Neural cell (in vitro differentiated cells): ENCODE data around the gene FAM131B. TPM values are rescaled to one million over a fixed set of nuclear protein-coding genes. Genes with fewer than 3 reads are reported as not detected.

Source experiments
- H2AFZ ChIP-seq: fragments of 200-600, 300-800 bp; sonication (generic), shearing (Covaris generic); 2 replicates; pipeline ENCODE4 v1.6.0; 2014; ENCODE audit warnings: low read depth, mild to moderate bottlenecking, antibody characterized with exemption, low read length, moderate library complexity
- H3F3A ChIP-seq: fragments of 200-600 bp; shearing (Covaris generic); 2 replicates; pipeline ENCODE4 v1.6.1; 2016; ENCODE audit warnings: mild to moderate bottlenecking, moderate library complexity, mixed read lengths, antibody characterized with exemption, low read length; ENCODE audit not compliant: insufficient read depth, poor library complexity, severe bottlenecking
- H3K27ac ChIP-seq: fragments of 200-600, 300-800 bp; sonication (generic), shearing (Covaris generic); 2 replicates; pipeline ENCODE4 v1.5.1; 2014; ENCODE audit warnings: mild to moderate bottlenecking, low read length, moderate library complexity
- H3K27me3 ChIP-seq: fragments of 300-800, 200-600 bp; sonication (generic), shearing (Covaris generic); 2 replicates; pipeline ENCODE4 v1.6.0; 2014; ENCODE audit warnings: mild to moderate bottlenecking, low read depth, low read length, moderate library complexity; ENCODE audit not compliant: insufficient read depth
- H3K36me3 ChIP-seq: fragments of 300-800, 200-600 bp; sonication (generic), shearing (Covaris generic); 2 replicates; pipeline ENCODE4 v1.5.1; 2014; ENCODE audit warnings: mild to moderate bottlenecking, antibody characterized with exemption, low read length, moderate library complexity; ENCODE audit not compliant: insufficient read depth
- H3K4me2 ChIP-seq: fragments of 300-800, 200-600 bp; sonication (generic), shearing (Covaris generic); 2 replicates; pipeline ENCODE4 v1.6.0; 2014; ENCODE audit warnings: mild to moderate bottlenecking, low read length
- H3K4me3 ChIP-seq: fragments of 300-800, 200-600 bp; sonication (generic), shearing (Covaris generic); 2 replicates; pipeline ENCODE4 v1.5.1; 2014; ENCODE audit warnings: mild to moderate bottlenecking, low read length, moderate library complexity
- H3K79me2 ChIP-seq: fragments of 200-600 bp; shearing (Covaris generic); replicated peaks from 2 replicates; pipeline ENCODE4 v1.6.0; 2014; ENCODE audit warnings: mild to moderate bottlenecking, low read length, moderate library complexity; ENCODE audit not compliant: insufficient read depth
- H3K9ac ChIP-seq: fragments of 300-800, 200-600 bp; sonication (generic), shearing (Covaris generic); 2 replicates; pipeline ENCODE4 v1.6.1; 2016; ENCODE audit warnings: mild to moderate bottlenecking, low read length, mixed read lengths
- H3K9me2 ChIP-seq: fragments of 200-600 bp; shearing (Covaris generic); 2 replicates; pipeline ENCODE4 v1.6.1; 2016; ENCODE audit warnings: mild to moderate bottlenecking, low read length, mixed read lengths; ENCODE audit not compliant: insufficient read depth
- H3K9me3 ChIP-seq: fragments of 200-600, 300-800 bp; sonication (generic), shearing (Covaris generic); 2 replicates; pipeline ENCODE4 v1.6.1; 2016; ENCODE audit warnings: mild to moderate bottlenecking, mixed run types, low read length, moderate library complexity, mixed read lengths
- H4K20me1 ChIP-seq: fragments of 200-600 bp; shearing (Covaris generic); 2 replicates; pipeline ENCODE4 v1.6.1; 2016; ENCODE audit warnings: mild to moderate bottlenecking, mixed run types; ENCODE audit not compliant: insufficient read depth
- EP300 ChIP-seq: fragments of 450-650 bp; conservative IDR thresholded peaks from 2 replicates; pipeline ENCODE4 v1.6.1; 2014; ENCODE audit warnings: antibody characterized with exemption, mild to moderate bottlenecking, moderate library complexity; ENCODE audit not compliant: poor library complexity, severe bottlenecking
- EZH2 ChIP-seq: fragments of 200-600, 300-800 bp; shearing (Covaris generic), sonication (generic); IDR thresholded peaks from 2 replicates; pipeline ENCODE4 v1.6.1; 2014; ENCODE audit warnings: antibody characterized with exemption, low read length, borderline replicate concordance, mild to moderate bottlenecking; ENCODE audit not compliant: insufficient read depth, poor library complexity, severe bottlenecking
- MXI1 ChIP-seq: fragments of 450-650 bp; conservative IDR thresholded peaks from 2 replicates; pipeline ENCODE4 v1.6.1; 2014; ENCODE audit warnings: antibody characterized with exemption, mild to moderate bottlenecking; ENCODE audit not compliant: poor library complexity, severe bottlenecking
- POLR2AphosphoS5 ChIP-seq: IDR thresholded peaks from 2 replicates; pipeline ENCODE4 v1.6.1; 2012
- RAD21 ChIP-seq: fragments of 450-650 bp; conservative IDR thresholded peaks from 2 replicates; pipeline ENCODE4 v1.6.1; 2014; ENCODE audit warnings: antibody characterized with exemption, mild to moderate bottlenecking, moderate library complexity
- SMC3 ChIP-seq: fragments of 450-650 bp; conservative IDR thresholded peaks from 2 replicates; pipeline ENCODE4 v1.6.1; 2014; ENCODE audit warnings: antibody characterized with exemption, mild to moderate bottlenecking, moderate library complexity; ENCODE audit not compliant: poor library complexity
- TAF1 ChIP-seq: IDR thresholded peaks from 2 replicates; pipeline ENCODE4 v1.6.1; 2012; ENCODE audit warnings: low read depth
- polyA plus RNA-seq: library from polyadenylated mRNA; depleted of rRNA; stranded (reverse); fragments of >200 nt; gene quantifications from 2 replicates; pipeline ENCODE4 v1.2.3, GENCODE V29; 2014
- TF ChIP-seq, protein P1 (sequence below): IDR thresholded peaks from 2 replicates; pipeline ENCODE4 v1.6.1; 2012; ENCODE audit warnings: borderline replicate concordance
- TF ChIP-seq, protein P2 (sequence below): fragments of 450-650 bp; IDR thresholded peaks from 2 replicates; pipeline ENCODE4 v1.5.1; 2014; ENCODE audit warnings: antibody characterized with exemption, mild to moderate bottlenecking, moderate library complexity; ENCODE audit not compliant: poor library complexity, severe bottlenecking

Gene FAM131B
- polyA plus RNA-seq, 1 donor from 2014 or later, result 45.9 TPM

DNA sequence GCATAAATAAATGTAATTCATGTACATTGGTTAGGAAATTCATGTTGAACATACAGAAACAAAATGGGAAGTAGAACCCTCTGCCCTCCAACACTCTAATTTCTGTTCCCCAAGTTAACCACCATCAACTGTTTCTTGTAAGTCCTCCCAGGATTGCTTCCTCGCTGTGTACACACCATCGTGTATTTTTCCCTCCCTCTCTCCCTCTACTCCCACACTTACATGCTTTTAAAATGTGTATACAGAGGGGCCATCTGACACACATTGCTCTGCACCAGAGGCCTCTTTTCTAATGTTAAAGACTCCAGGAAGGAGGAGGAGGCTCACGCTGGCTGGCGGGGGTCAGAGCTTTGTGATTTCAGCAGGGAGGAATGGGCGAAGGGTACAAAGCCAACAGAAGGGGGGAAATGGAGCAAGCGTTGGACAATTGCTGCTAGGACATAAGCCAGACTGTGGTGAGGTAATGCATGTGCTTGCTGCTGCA lies 48.0 kb upstream of the FAM131B start:
- Histone ChIP-seq H3K9me3 (no peaks in the 10 kb centered on the region), H3K36me3 (no peaks in the 10 kb centered on the region), H3K79me2 (no peaks in the 10 kb centered on the region), H3K4me2 (no peak overlapping the region), H3K27me3 (peaks cover 8% of the 10 kb centered on the region), H3F3A (no peaks in the 10 kb centered on the region), H3K27ac (no peak overlapping the region), H3K9ac (no peak overlapping the region), H4K20me1 (no peaks in the 10 kb centered on the region), H2AFZ (no peak overlapping the region), H3K9me2 (no peaks in the 10 kb centered on the region), H3K4me3 (no peak overlapping the region)
- TF ChIP-seq MXI1, result no peak
- TF ChIP-seq TAF1, result no peak
- TF ChIP-seq, protein P1, sequence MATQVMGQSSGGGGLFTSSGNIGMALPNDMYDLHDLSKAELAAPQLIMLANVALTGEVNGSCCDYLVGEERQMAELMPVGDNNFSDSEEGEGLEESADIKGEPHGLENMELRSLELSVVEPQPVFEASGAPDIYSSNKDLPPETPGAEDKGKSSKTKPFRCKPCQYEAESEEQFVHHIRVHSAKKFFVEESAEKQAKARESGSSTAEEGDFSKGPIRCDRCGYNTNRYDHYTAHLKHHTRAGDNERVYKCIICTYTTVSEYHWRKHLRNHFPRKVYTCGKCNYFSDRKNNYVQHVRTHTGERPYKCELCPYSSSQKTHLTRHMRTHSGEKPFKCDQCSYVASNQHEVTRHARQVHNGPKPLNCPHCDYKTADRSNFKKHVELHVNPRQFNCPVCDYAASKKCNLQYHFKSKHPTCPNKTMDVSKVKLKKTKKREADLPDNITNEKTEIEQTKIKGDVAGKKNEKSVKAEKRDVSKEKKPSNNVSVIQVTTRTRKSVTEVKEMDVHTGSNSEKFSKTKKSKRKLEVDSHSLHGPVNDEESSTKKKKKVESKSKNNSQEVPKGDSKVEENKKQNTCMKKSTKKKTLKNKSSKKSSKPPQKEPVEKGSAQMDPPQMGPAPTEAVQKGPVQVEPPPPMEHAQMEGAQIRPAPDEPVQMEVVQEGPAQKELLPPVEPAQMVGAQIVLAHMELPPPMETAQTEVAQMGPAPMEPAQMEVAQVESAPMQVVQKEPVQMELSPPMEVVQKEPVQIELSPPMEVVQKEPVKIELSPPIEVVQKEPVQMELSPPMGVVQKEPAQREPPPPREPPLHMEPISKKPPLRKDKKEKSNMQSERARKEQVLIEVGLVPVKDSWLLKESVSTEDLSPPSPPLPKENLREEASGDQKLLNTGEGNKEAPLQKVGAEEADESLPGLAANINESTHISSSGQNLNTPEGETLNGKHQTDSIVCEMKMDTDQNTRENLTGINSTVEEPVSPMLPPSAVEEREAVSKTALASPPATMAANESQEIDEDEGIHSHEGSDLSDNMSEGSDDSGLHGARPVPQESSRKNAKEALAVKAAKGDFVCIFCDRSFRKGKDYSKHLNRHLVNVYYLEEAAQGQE, result no peak
- no peak for TF ChIP-seq RAD21
- no peak for TF ChIP-seq EZH2
- TF ChIP-seq SMC3, result no peak
- TF ChIP-seq POLR2AphosphoS5, result no peak

DNA sequence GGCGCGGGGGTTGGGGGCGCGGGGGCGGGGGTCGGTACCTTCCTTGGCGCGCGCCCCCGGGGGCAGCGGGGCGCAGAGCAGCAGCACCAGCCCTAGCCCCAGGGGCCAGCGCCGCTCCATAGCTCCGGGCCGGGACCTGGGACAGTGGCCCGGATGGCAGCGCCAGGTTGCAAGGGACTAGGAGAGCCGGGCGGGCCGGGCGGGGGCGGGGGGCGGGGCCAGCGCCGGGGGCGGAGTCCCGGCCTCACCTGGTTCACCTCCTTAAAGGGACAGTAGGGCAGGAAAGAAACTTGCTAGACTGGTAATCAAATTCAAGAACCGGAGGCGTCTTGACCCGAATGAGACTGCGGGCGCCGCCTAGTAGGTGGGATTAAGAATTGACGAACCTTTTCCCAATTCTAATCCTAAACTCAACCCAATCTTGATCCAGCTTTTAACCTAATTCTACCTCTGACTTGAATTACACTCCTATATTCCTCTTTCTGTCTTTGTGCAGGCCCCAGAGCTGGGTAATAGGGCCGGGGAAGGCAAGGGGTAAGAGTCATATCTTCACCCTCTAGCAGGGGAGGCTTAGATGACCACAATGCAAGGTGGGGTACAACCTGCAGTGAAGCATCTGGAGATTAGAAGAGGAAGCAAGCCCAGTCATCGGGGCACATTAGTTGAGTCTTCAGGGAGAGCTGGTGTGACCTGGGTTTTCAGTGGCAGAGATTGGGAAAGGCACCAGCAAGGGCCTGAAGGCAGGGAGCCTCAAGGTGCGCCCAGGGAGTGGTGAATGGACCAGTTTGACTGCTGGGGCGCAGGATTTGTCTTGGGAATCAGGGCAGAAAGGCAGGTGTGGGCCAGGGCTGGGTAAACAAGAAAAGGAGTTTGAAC lies 46.4 kb upstream of the FAM131B start, which contains the start of gene EPHA1:
EPHA1 (minus strand) TSS at position 171 of the 876 bp plus-strand sequence; CDS start at position 120, 51 bp downstream.
- Histone ChIP-seq H3K36me3 (no peaks in the 10 kb centered on the region), H3K27me3 (peaks cover 8% of the 10 kb centered on the region), H3K9me2 (no peaks in the 10 kb centered on the region), H3K9ac (no peak within 1 kb of the TSS), H3K4me3 (peak within 1 kb of the TSS; percentile 24), H3K27ac (no peak within 1 kb of the TSS), H4K20me1 (no peaks in the 10 kb centered on the region), H3K9me3 (no peaks in the 10 kb centered on the region), H3K4me2 (no peak within 1 kb of the TSS), H3F3A (no peaks in the 10 kb centered on the region), H2AFZ (no peak within 1 kb of the TSS), H3K79me2 (no peaks in the 10 kb centered on the region)
- TF ChIP-seq TAF1, result no peak
- TF ChIP-seq SMC3, result no peak
- no peak for TF ChIP-seq POLR2AphosphoS5
- TF ChIP-seq, protein P1, result no peak
- TF ChIP-seq RAD21, result no peak
- TF ChIP-seq, protein P2, sequence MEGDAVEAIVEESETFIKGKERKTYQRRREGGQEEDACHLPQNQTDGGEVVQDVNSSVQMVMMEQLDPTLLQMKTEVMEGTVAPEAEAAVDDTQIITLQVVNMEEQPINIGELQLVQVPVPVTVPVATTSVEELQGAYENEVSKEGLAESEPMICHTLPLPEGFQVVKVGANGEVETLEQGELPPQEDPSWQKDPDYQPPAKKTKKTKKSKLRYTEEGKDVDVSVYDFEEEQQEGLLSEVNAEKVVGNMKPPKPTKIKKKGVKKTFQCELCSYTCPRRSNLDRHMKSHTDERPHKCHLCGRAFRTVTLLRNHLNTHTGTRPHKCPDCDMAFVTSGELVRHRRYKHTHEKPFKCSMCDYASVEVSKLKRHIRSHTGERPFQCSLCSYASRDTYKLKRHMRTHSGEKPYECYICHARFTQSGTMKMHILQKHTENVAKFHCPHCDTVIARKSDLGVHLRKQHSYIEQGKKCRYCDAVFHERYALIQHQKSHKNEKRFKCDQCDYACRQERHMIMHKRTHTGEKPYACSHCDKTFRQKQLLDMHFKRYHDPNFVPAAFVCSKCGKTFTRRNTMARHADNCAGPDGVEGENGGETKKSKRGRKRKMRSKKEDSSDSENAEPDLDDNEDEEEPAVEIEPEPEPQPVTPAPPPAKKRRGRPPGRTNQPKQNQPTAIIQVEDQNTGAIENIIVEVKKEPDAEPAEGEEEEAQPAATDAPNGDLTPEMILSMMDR, result no peak
- TF ChIP-seq EP300, result no peak
- no peak for TF ChIP-seq EZH2
- TF ChIP-seq MXI1, result no peak
